HEK293 (cell line): ENCODE measurements around the gene EGFLAM.

Source experiments
- CTCF ChIA-PET: fragments of 350-600 bp; formaldehyde crosslinking; extraction: SDS; loops from one replicate; lab custom pipeline; 2021; ENCODE audit warnings: antibody characterized with exemption; lab: Yijun Ruan, JAX
- POLR2A ChIA-PET: fragments of 300-600 bp; formaldehyde crosslinking; extraction: SDS; loops from one replicate; lab custom pipeline; 2020; ENCODE audit warnings: antibody characterized with exemption, inconsistent platforms; lab: Yijun Ruan, JAX
- H3K27ac ChIP-seq: fragments of 200-500 bp; sonication (Bioruptor generic); 2 replicates; pipeline ENCODE4 v1.5.1; 2014; ENCODE audit warnings: low read depth, low read length, control low read depth, inconsistent platforms; ENCODE audit errors: extremely low read depth
- H3K36me3 ChIP-seq, 2 experiments: fragments of 200-500 bp in 1 of 2; sonication (Bioruptor generic) in 1 of 2; 1 replicate in 1 of 2; 2 replicates in 1 of 2; pipeline ENCODE4 v1.5.1; 2014 to 2017; ENCODE audit warnings: inconsistent platforms in 2 of 2, low read length in 2 of 2; ENCODE audit not compliant: control insufficient read depth in 2 of 2, insufficient read depth in 1 of 2
- H3K4me1 ChIP-seq: fragments of 200-500 bp; sonication (Bioruptor generic); 2 replicates; pipeline ENCODE4 v1.5.1; 2014; ENCODE audit warnings: mild to moderate bottlenecking, low read length, inconsistent platforms; ENCODE audit not compliant: control insufficient read depth, insufficient read depth
- H3K4me3 ChIP-seq: 2 replicates; pipeline ENCODE4 v1.5.1; 2011; ENCODE audit warnings: low read depth, mild to moderate bottlenecking, control low read depth, low read length, moderate library complexity
- H3K9me3 ChIP-seq: fragments of 200-500 bp; sonication (Bioruptor generic); 2 replicates; pipeline ENCODE4 v1.5.1; 2014; ENCODE audit warnings: low read depth, low read length, inconsistent platforms; ENCODE audit not compliant: control insufficient read depth, insufficient read depth
- BCL6B ChIP-seq: fragments of 450-650 bp; formaldehyde crosslinking; IDR thresholded peaks from 2 replicates; pipeline ENCODE4 v1.5.1; 2017; ENCODE audit warnings: missing biosample characterization, missing genetic modification characterization
- MEIS1 ChIP-seq: sonication (generic); formaldehyde crosslinking; IDR thresholded peaks from 2 replicates; pipeline ENCODE4 v1.8.1; 2022; ENCODE audit warnings: missing genetic modification reagents, mild to moderate bottlenecking, borderline replicate concordance
- PRDM2 ChIP-seq: fragments of 450-650 bp; formaldehyde crosslinking; IDR thresholded peaks from 2 replicates; pipeline ENCODE4 v1.5.1; 2016; ENCODE audit warnings: missing biosample characterization, missing genetic modification characterization, borderline replicate concordance
- REST ChIP-seq: fragments of 450-650 bp; formaldehyde crosslinking; IDR thresholded peaks from 2 replicates; pipeline ENCODE4 v1.5.1; 2016; ENCODE audit warnings: missing biosample characterization, missing genetic modification characterization
- TSHZ1 ChIP-seq: fragments of 450-650 bp; formaldehyde crosslinking; IDR thresholded peaks from 2 replicates; pipeline ENCODE4 v1.5.1; 2016; ENCODE audit warnings: missing biosample characterization, missing genetic modification characterization, borderline replicate concordance
- YY1 ChIP-seq: fragments of 450-650 bp; formaldehyde crosslinking; IDR thresholded peaks from 2 replicates; pipeline ENCODE4 v1.5.1; 2018; ENCODE audit warnings: missing biosample characterization, missing genetic modification characterization
- ZFP3 ChIP-seq: fragments of 450-650 bp; formaldehyde crosslinking; IDR thresholded peaks from 2 replicates; pipeline ENCODE4 v1.5.1; 2016; ENCODE audit warnings: low read depth, missing biosample characterization, missing genetic modification characterization
- ZFP37 ChIP-seq: fragments of 450-650 bp; formaldehyde crosslinking; IDR thresholded peaks from 2 replicates; pipeline ENCODE4 v1.5.1; 2016; ENCODE audit warnings: missing biosample characterization, missing genetic modification characterization
- ZNF132 ChIP-seq: fragments of 450-650 bp; formaldehyde crosslinking; IDR thresholded peaks from 2 replicates; pipeline ENCODE4 v1.5.1; 2017; ENCODE audit warnings: missing biosample characterization, missing genetic modification characterization, borderline replicate concordance
- ZNF701 ChIP-seq: fragments of 450-650 bp; formaldehyde crosslinking; IDR thresholded peaks from 2 replicates; pipeline ENCODE4 v1.5.1; 2016; ENCODE audit warnings: missing biosample characterization, missing genetic modification characterization
- ZSCAN30 ChIP-seq: fragments of 450-650 bp; IDR thresholded peaks from 2 replicates; pipeline ENCODE4 v1.5.1; 2018; ENCODE audit warnings: missing biosample characterization, mild to moderate bottlenecking, missing genetic modification characterization, moderate library complexity
- TF ChIP-seq, protein P1 (sequence below): fragments of 450-650 bp; formaldehyde crosslinking; IDR thresholded peaks from 2 replicates; pipeline ENCODE4 v1.5.1; 2016; ENCODE audit warnings: missing biosample characterization, missing genetic modification characterization
- TF ChIP-seq, protein P2 (sequence below): fragments of 450-650 bp; formaldehyde crosslinking; IDR thresholded peaks from 2 replicates; pipeline ENCODE4 v1.5.1; 2016; ENCODE audit warnings: missing biosample characterization, missing genetic modification characterization

Gene EGFLAM

GRCh38 chr5:38305148-38305547 lies 46.8 kb downstream of the EGFLAM start:
- no peak for TF ChIP-seq YY1 (tag by site-specific recombination)
- no peak for TF ChIP-seq PRDM2 (tag by site-specific recombination)
- TF ChIP-seq TSHZ1 = no peak
- TF ChIP-seq REST (tag by site-specific recombination) = no peak
- TF ChIP-seq ZNF132 (tag by site-specific recombination) = no peak
- CTCF ChIA-PET = no interaction called here

DNA sequence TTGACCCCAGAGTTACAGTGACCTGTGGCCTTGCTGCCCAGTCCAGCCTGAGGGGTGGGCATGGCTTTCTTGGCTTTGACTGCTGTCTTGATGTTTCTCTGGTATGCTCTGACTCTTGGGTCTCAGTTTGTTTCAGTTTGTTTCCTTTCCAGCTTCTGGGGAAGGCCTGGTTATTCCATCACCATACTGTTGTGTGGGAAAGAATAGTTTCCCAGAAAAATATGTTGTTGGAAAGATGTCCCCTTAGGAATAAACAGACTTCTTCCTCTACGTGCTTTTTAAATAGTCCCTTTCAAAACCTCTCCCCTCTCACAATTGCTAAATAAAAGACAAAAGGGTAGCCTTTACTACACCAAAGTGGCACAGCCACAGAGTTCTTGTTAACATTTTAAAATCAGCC lies 49.5 kb downstream of the EGFLAM start:
- ChIA-PET CTCF (interaction anchor here (0.7 to 1.1 kb wide), 2 partner anchors 10 to 242 kb away, joined by 3 to 5 read pairs; no protein-coding TSS in a partner anchor), POLR2A (no interaction called here)
- H3K4me3 ChIP-seq = no peak overlapping the region
- TF ChIP-seq, protein P1, sequence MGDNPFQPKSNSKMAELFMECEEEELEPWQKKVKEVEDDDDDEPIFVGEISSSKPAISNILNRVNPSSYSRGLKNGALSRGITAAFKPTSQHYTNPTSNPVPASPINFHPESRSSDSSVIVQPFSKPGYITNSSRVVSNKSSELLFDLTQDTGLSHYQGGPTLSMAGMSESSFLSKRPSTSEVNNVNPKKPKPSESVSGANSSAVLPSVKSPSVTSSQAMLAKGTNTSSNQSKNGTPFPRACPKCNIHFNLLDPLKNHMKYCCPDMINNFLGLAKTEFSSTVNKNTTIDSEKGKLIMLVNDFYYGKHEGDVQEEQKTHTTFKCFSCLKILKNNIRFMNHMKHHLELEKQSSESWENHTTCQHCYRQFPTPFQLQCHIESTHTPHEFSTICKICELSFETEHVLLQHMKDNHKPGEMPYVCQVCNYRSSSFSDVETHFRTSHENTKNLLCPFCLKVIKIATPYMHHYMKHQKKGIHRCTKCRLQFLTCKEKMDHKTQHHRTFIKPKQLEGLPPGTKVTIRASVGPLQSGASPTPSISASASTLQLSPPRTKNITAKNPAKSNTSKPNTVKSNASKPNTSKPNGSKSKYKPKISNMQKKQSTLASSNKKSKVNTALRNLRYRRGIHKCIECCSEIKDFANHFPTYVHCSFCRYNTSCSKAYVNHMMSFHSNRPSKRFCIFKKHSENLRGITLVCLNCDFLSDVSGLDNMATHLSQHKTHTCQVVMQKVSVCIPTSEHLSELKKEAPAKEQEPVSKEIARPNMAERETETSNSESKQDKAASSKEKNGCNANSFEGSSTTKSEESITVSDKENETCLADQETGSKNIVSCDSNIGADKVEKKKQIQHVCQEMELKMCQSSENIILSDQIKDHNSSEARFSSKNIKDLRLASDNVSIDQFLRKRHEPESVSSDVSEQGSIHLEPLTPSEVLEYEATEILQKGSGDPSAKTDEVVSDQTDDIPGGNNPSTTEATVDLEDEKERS (tag by site-specific recombination) = no peak
- TF ChIP-seq ZFP37 (tag by site-specific recombination) (no peak), MEIS1 (CRISPR knock-in tag) (no peak), BCL6B (tag by site-specific recombination) (no peak), ZSCAN30 (tag by site-specific recombination) (no peak), ZFP3 (tag by site-specific recombination) (no peak), ZNF701 (tag by site-specific recombination) (no peak)
- TF ChIP-seq, protein P2, sequence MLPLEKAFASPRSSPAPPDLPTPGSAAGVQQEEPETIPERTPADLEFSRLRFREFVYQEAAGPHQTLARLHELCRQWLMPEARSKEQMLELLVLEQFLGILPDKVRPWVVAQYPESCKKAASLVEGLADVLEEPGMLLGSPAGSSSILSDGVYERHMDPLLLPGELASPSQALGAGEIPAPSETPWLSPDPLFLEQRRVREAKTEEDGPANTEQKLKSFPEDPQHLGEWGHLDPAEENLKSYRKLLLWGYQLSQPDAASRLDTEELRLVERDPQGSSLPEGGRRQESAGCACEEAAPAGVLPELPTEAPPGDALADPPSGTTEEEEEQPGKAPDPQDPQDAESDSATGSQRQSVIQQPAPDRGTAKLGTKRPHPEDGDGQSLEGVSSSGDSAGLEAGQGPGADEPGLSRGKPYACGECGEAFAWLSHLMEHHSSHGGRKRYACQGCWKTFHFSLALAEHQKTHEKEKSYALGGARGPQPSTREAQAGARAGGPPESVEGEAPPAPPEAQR (tag by site-specific recombination) = no peak

More at GRCh38 chr5:38305148-38305547, 46.8 kb downstream of the EGFLAM start:
- Histone ChIP-seq H3K36me3 (no peaks in the 10 kb centered on the region), H3K9me3 (no peaks in the 10 kb centered on the region), H3K4me1 (no peaks in the 10 kb centered on the region), H3K27ac (no peak overlapping the region), H3K4me3 (no peak overlapping the region)
- POLR2A ChIA-PET = no interaction called here

More for the DNA sequence above, 49.5 kb downstream of the EGFLAM start:
- no peaks in the 10 kb centered on the region for H3K36me3 ChIP-seq
- no peak overlapping the region for H3K27ac ChIP-seq
- H3K4me1 ChIP-seq = no peaks in the 10 kb centered on the region
- H3K9me3 ChIP-seq = no peaks in the 10 kb centered on the region
